Midbrain (tissue), 1 donor: ENCODE data around the gene GAD1.

Experiments
- DNase-seq: peaks from one replicate; lab custom pipeline; 2025; lab: John Stamatoyannopoulos, UW

Gene GAD1

GRCh38 chr2:170816504-170817092, at the start of gene GAD1:
GAD1 (plus strand) TSS chr2:170816887; CDS start chr2:170818592, 1,705 bp downstream.
- DNase-seq: peak; percentile 23

GRCh38 chr2:170770008-170770605, 46.6 kb upstream of the GAD1 start, which contains the start of gene ERICH2:
ERICH2 (plus strand) TSS chr2:170770378; CDS start chr2:170770682, 304 bp downstream.
- peak; percentile 43 for DNase-seq

- DNase-seq: peak; percentile 77
These were observed 45.9 kb upstream of the GAD1 start for GRCh38 chr2:170770606-170771420.

GRCh38 chr2:170771421-170771937, 45.2 kb upstream of the GAD1 start:
- DNase-seq: no peak

- DNase-seq: no peak
These were observed 44.4 kb upstream of the GAD1 start for GRCh38 chr2:170772295-170772694.

GRCh38 chr2:170774074-170774473, 42.6 kb upstream of the GAD1 start:
- DNase-seq: no peak

GRCh38 chr2:170778900-170779299, 37.8 kb upstream of the GAD1 start:
- DNase-seq: no peak

- DNase-seq: no peak
These were observed 37.4 kb upstream of the GAD1 start for GRCh38 chr2:170779304-170779703.

- no peak for DNase-seq
These were observed 34.0 kb upstream of the GAD1 start for GRCh38 chr2:170782673-170783072.

GRCh38 chr2:170783549-170783948, 33.1 kb upstream of the GAD1 start:
- DNase-seq: no peak

- DNase-seq: no peak
These were observed 17.7 kb upstream of the GAD1 start for GRCh38 chr2:170798996-170799395.

- DNase-seq: no peak
These were observed 10.1 kb upstream of the GAD1 start for GRCh38 chr2:170806548-170806947.

GRCh38 chr2:170812710-170813600, 3.7 kb upstream of the GAD1 start:
- DNase-seq: peak; percentile 81

- DNase-seq: no peak
These were observed 2.8 kb upstream of the GAD1 start for GRCh38 chr2:170813611-170814532.

- no peak for DNase-seq
These were observed 2.0 kb upstream of the GAD1 start for GRCh38 chr2:170814533-170815230.

GRCh38 chr2:170815311-170815710, 1.4 kb upstream of the GAD1 start:
- no peak for DNase-seq

GRCh38 chr2:170815746-170816503, 762 bp upstream of the GAD1 start:
- DNase-seq: peak; percentile 19

GRCh38 chr2:170817093-170818035, 677 bp downstream of the GAD1 start:
- no peak for DNase-seq
